GM21447 (cell line): ENCODE results near the gene BRD2.
"Not testable (repeated sequence)": the region's sequence is repeated elsewhere in the genome, so short reads cannot be mapped to it uniquely, and the experiment has no call there.

Experiments
- ATAC-seq: cut with Tn5 transposase; IDR thresholded peaks from one replicate; pipeline ENCODE4 v1.9.1; 2021; ENCODE audit not compliant: unreplicated experiment

The BRD2 gene

GRCh38 chr6:32968093-32968866, at the start of gene BRD2:
TSS of gene BRD2 (plus strand) at chr6:32968594. CDS start at chr6:32972899, 4,305 bp downstream.
- ATAC-seq, result peak; percentile 27

- no peak for ATAC-seq
These were observed 47.7 kb upstream of the BRD2 start for GRCh38 chr6:32920715-32921114.

- no peak for ATAC-seq
These were observed 46.3 kb upstream of the BRD2 start for GRCh38 chr6:32922083-32922482.

GRCh38 chr6:32931211-32931610, 37.2 kb upstream of the BRD2 start:
- no peak for ATAC-seq

GRCh38 chr6:32932132-32932868, 36.1 kb upstream of the BRD2 start:
- no peak for ATAC-seq

- no peak for ATAC-seq
These were observed 34.7 kb upstream of the BRD2 start for GRCh38 chr6:32933661-32934085.

- no peak for ATAC-seq
These were observed 32.7 kb upstream of the BRD2 start for GRCh38 chr6:32935551-32936238.

- no peak for ATAC-seq
These were observed 31.9 kb upstream of the BRD2 start for GRCh38 chr6:32936239-32937152.

- no peak for ATAC-seq
These were observed 31.2 kb upstream of the BRD2 start for GRCh38 chr6:32937230-32937633.

GRCh38 chr6:32938494-32938893, 29.9 kb upstream of the BRD2 start:
- ATAC-seq, result no peak

GRCh38 chr6:32940656-32941213, 27.7 kb upstream of the BRD2 start, which contains the start of gene HLA-DMB:
TSS of gene HLA-DMB (minus strand) at chr6:32941028. CDS start at chr6:32940807, 221 bp downstream.
- peak; percentile 59 for ATAC-seq

- peak; percentile 57 for ATAC-seq
These were observed 27.1 kb upstream of the BRD2 start for GRCh38 chr6:32941214-32941768.

GRCh38 chr6:32942555-32943123, 25.8 kb upstream of the BRD2 start:
- ATAC-seq, result not testable (repeated sequence)

- ATAC-seq, result peak; percentile 43
These were observed 24.3 kb upstream of the BRD2 start for GRCh38 chr6:32943864-32944649.

- ATAC-seq, result no peak
These were observed 23.2 kb upstream of the BRD2 start for GRCh38 chr6:32945108-32945760.

GRCh38 chr6:32945953-32946352, 22.4 kb upstream of the BRD2 start:
- ATAC-seq, result no peak

- no peak for ATAC-seq
These were observed 21.5 kb upstream of the BRD2 start for GRCh38 chr6:32946893-32947292.
